Right renal cortex interstitium (tissue), 3 donors: ENCODE results near the gene RABGAP1L. TPM values are rescaled to one million over a fixed set of nuclear protein-coding genes. Genes with fewer than 3 reads are reported as not detected.
"Not testable (repeated sequence)": the region's sequence is repeated elsewhere in the genome, so short reads cannot be mapped to it uniquely, and the experiment has no call there.

Source experiments
- DNase-seq, 3 donors: peaks; one replicate each; pipeline ENCODE4 v3.0.0-alpha.2; 2013; ENCODE audit warnings: low read depth in 3 of 3, low spot score in 2 of 3
- polyA plus RNA-seq, 3 donors: library from polyadenylated mRNA; unstranded; fragments of 120-200 nt; gene quantifications; one replicate each; pipeline ENCODE4 v1.2.1, GENCODE V29; 2013; ENCODE audit not compliant: insufficient read length in 3 of 3

RABGAP1L gene
- polyA plus RNA-seq, 3 donors: 26.6 to 29.5 (median 29.4) TPM

- DNase-seq: no peak
Measured at GRCh38 chr1:174999936-175000696, 840.8 kb downstream of the RABGAP1L start, which contains the start of gene CACYBP. Gene CACYBP, plus strand, starts transcription at chr1:174999947. Its CDS starts 234 bp downstream, at chr1:175000181.

- no peak for DNase-seq
Measured at GRCh38 chr1:175000697-175001187, 841.4 kb downstream of the RABGAP1L start.

GRCh38 chr1:175002910-175003517 is 843.7 kb downstream of the RABGAP1L start:
- DNase-seq: no peak

- no peak for DNase-seq
Measured at GRCh38 chr1:175003521-175003920, 844.2 kb downstream of the RABGAP1L start.

GRCh38 chr1:175005085-175005783 is 845.9 kb downstream of the RABGAP1L start:
- no peak for DNase-seq

GRCh38 chr1:175009532-175009931 is 850.2 kb downstream of the RABGAP1L start:
- DNase-seq: no peak

- DNase-seq: no peak
Measured at GRCh38 chr1:175013445-175013844, 854.1 kb downstream of the RABGAP1L start.

GRCh38 chr1:175015243-175015642 is 855.9 kb downstream of the RABGAP1L start:
- no peak for DNase-seq

- DNase-seq: no peak
Measured at GRCh38 chr1:175019524-175019923, 860.2 kb downstream of the RABGAP1L start.

GRCh38 chr1:175023043-175023921 is 864.0 kb downstream of the RABGAP1L start, which contains the start of gene MRPS14:
Gene MRPS14, minus strand, starts transcription at chr1:175023425. Its CDS starts 17 bp downstream, at chr1:175023408.
- DNase-seq: peak; percentile 95 to 98 (median 97)

GRCh38 chr1:175023922-175024242 is 864.6 kb downstream of the RABGAP1L start:
- not testable (repeated sequence) for DNase-seq

- no peak for DNase-seq
Measured at GRCh38 chr1:175024773-175025172, 865.5 kb downstream of the RABGAP1L start.

GRCh38 chr1:175033953-175034352 is 874.6 kb downstream of the RABGAP1L start:
- no peak for DNase-seq

- DNase-seq: no peak
Measured at GRCh38 chr1:175034775-175035174, 875.5 kb downstream of the RABGAP1L start.

GRCh38 chr1:175035865-175036264 is 876.5 kb downstream of the RABGAP1L start:
- DNase-seq: no peak

- no peak for DNase-seq
Measured at GRCh38 chr1:175036476-175036875, 877.2 kb downstream of the RABGAP1L start.

GRCh38 chr1:175037416-175037815 is 878.1 kb downstream of the RABGAP1L start:
- DNase-seq: no peak

- DNase-seq: no peak
Measured at GRCh38 chr1:175040324-175040879, 881.1 kb downstream of the RABGAP1L start.

- DNase-seq: no peak
Measured at GRCh38 chr1:175042650-175043049, 883.3 kb downstream of the RABGAP1L start.

GRCh38 chr1:175043824-175044223 is 884.5 kb downstream of the RABGAP1L start:
- no peak for DNase-seq
